GM23338 (cell line): ENCODE data around the gene SLC38A10. TPM values are rescaled to one million over a fixed set of nuclear protein-coding genes. Genes with fewer than 3 reads are reported as not detected.

Experiments
- CREB1 ChIP-seq: fragments of 250-450 bp; sonication (Bioruptor Pico); IDR thresholded peaks from 2 replicates; pipeline ENCODE4 v1.5.0; 2020; ENCODE audit warnings: low read depth, mild to moderate bottlenecking, moderate library complexity
- CTCF ChIP-seq, 2 experiments: fragments of 200-600 bp in 1 of 2; sonication (generic) in 1 of 2; conservative IDR thresholded peaks; 2 replicates each; pipeline versions ENCODE4 v1.5.1 to v1.6.1; 2016 to 2017; ENCODE audit warnings: antibody characterized with exemption in 2 of 2, low read depth in 2 of 2, mild to moderate bottlenecking in 2 of 2, moderate library complexity in 1 of 2
- ETS1 ChIP-seq: IDR thresholded peaks from 2 replicates; pipeline ENCODE4 v1.6.1; 2016; ENCODE audit warnings: antibody characterized with exemption
- JUNB ChIP-seq: IDR thresholded peaks from one replicate; pipeline ENCODE4 v1.6.1; 2016; ENCODE audit warnings: antibody characterized with exemption; ENCODE audit not compliant: unreplicated experiment
- NANOG ChIP-seq: IDR thresholded peaks from 2 replicates; pipeline ENCODE4 v1.6.1; 2016; ENCODE audit warnings: antibody characterized with exemption, borderline replicate concordance
- POLR2AphosphoS5 ChIP-seq: IDR thresholded peaks from 2 replicates; pipeline ENCODE4 v1.6.1; 2016; ENCODE audit warnings: antibody characterized with exemption, low read depth
- STAT1 ChIP-seq: IDR thresholded peaks from one replicate; pipeline ENCODE4 v1.6.1; 2016; ENCODE audit warnings: antibody characterized with exemption; ENCODE audit not compliant: unreplicated experiment
- ZNF114 ChIP-seq: fragments of 250-450 bp; sonication (Bioruptor Pico); IDR thresholded peaks from 2 replicates; pipeline ENCODE4 v1.5.0; 2020; ENCODE audit warnings: mild to moderate bottlenecking, moderate library complexity
- ZNF331 ChIP-seq: fragments of 250-450 bp; sonication (Bioruptor Pico); IDR thresholded peaks from 2 replicates; pipeline ENCODE4 v1.5.0; 2020; ENCODE audit warnings: low read depth, mild to moderate bottlenecking, moderate library complexity
- ZNF462 ChIP-seq: fragments of 250-450 bp; sonication (Bioruptor Pico); IDR thresholded peaks from 2 replicates; pipeline ENCODE4 v1.5.0; 2020; ENCODE audit warnings: mild to moderate bottlenecking, moderate library complexity
- polyA plus RNA-seq: library from polyadenylated mRNA; unstranded; fragments of >200 nt; fragmentation: Nextera tagmentation; extraction: Ambion mirVana; gene quantifications from 2 replicates; pipeline ENCODE4 v1.2.1, GENCODE V29; 2016
- total RNA-seq: library from RNA; depleted of rRNA; stranded (reverse); fragments of >200 nt; shearing (Covaris generic); gene quantifications from 2 replicates; pipeline ENCODE4 v1.2.3, GENCODE V29; 2014

SLC38A10 gene
- total and polyA plus RNA-seq, 2 experiments from 2014 or later = 17.1 to 55.8 TPM

GRCh38 chr17:81323083-81323369 is 27.9 kb upstream of the SLC38A10 start (continued):
- TF ChIP-seq ZNF462 (CRISPR knock-in tag) (no peak), CTCF (conservative IDR thresholded peaks at IDR 0.05; ENCODE audit: low read depth in 2 of 2) (no peak), ZNF331 (no peak), JUNB (no peak), ZNF114 (CRISPR knock-in tag) (no peak), STAT1 (no peak), NANOG (no peak), CREB1 (CRISPR knock-in tag) (no peak), POLR2AphosphoS5 (no peak), ETS1 (no peak)
